OCI-LY3 (cell line): ENCODE data around the gene CCDC102A.

ENCODE experiments used
- EZH2phosphoT487 ChIP-seq: fragments of 200-600 bp; shearing (Covaris generic); IDR thresholded peaks from 2 replicates; pipeline ENCODE4 v1.6.1; 2018; ENCODE audit warnings: antibody characterized with exemption, mixed run types, low read depth
- TF ChIP-seq, protein P1 (sequence below): fragments of 200-600, 300-600 bp; sonication (generic); IDR thresholded peaks from 2 replicates; pipeline ENCODE4 v1.5.1; 2014; ENCODE audit warnings: antibody characterized with exemption, low read length, low read depth

DNA sequence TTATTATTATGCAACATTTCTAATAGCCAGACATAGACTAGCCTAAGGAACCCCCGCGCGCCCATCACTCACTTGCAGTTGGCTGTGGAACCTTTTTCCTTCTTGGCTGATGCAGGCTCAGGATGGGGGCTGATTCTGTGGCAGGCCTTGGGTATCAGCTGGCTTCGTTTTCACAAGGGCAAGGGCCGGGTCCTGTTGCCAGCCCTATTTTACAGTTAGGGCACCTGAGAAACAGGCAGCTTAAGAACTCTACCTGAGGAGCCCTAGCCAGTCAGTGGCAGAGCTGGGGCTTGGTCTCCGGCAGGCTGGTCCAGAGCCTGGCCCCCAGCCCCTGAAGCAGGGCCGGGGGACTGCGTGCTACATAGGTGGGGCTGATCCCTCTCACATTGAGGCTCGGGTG, 34.7 kb upstream of the CCDC102A start:
- TF ChIP-seq, protein P1, sequence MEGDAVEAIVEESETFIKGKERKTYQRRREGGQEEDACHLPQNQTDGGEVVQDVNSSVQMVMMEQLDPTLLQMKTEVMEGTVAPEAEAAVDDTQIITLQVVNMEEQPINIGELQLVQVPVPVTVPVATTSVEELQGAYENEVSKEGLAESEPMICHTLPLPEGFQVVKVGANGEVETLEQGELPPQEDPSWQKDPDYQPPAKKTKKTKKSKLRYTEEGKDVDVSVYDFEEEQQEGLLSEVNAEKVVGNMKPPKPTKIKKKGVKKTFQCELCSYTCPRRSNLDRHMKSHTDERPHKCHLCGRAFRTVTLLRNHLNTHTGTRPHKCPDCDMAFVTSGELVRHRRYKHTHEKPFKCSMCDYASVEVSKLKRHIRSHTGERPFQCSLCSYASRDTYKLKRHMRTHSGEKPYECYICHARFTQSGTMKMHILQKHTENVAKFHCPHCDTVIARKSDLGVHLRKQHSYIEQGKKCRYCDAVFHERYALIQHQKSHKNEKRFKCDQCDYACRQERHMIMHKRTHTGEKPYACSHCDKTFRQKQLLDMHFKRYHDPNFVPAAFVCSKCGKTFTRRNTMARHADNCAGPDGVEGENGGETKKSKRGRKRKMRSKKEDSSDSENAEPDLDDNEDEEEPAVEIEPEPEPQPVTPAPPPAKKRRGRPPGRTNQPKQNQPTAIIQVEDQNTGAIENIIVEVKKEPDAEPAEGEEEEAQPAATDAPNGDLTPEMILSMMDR = no peak
- no peak for TF ChIP-seq EZH2phosphoT487
